Measurements from ENCODE around the gene DDIAS. TPM values are rescaled to one million over a fixed set of nuclear protein-coding genes. Genes with fewer than 3 reads are reported as not detected.
"Not testable (repeated sequence)": the region's sequence is repeated elsewhere in the genome, so short reads cannot be mapped to it uniquely, and the experiment has no call there.

DDIAS gene
- polyA plus RNA-seq, 3 donors from 2014 or later: 1.4 to 2.4 TPM; not detected in 1

DNA sequence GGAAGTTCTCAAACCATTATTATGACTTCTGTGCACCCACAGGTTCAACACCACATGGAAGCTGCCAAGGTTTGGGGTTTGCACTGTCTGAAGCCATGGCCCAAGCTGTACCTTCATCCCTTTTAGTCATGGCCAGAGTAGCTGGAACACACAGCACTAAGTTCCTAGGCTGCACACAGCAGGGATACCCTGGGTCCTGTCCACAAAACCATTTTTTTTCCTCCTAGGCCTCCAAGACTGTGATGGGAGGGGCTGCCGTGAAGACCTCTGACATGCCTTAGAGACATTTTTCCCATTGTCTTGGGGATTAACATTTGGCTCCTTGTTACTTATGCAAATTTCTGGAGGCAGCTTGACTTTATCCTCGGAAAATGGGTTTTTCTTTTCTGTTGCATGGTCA lies 42.7 kb downstream of the DDIAS start:
- Mint-ChIP-seq H3K4me3 (no peak overlapping the region), H3K9me3 (peaks cover 0 to 5% (median 0%) of the 10 kb centered on the region in 6 donors), H3K36me3 (peaks cover 4 to 15% (median 4%) of the 10 kb centered on the region in 3 donors), H3K27ac (no peak overlapping the region), H3K27me3 (ENCODE audit: low read depth in 3 of 3) (peaks cover 0 to 1% (median 0%) of the 10 kb centered on the region in 3 donors), H3K4me1 (peaks cover 9 to 31% of the 10 kb centered on the region in 2 donors)
- no peak for DNase-seq

- not testable (repeated sequence) for H3K27me3 Mint-ChIP-seq (ENCODE audit: low read depth in 3 of 3); H3K27ac Mint-ChIP-seq; H3K4me3 Mint-ChIP-seq; DNase-seq
- peaks cover 0 to 11% (median 3%) of the 10 kb centered on the region in 6 donors for H3K9me3 Mint-ChIP-seq
- peaks cover 9 to 31% of the 10 kb centered on the region in 2 donors for H3K4me1 Mint-ChIP-seq
- peaks cover 4 to 20% (median 4%) of the 10 kb centered on the region in 3 donors for H3K36me3 Mint-ChIP-seq
These were observed 43.5 kb downstream of the DDIAS start for GRCh38 chr11:82945041-82945440.

DNA sequence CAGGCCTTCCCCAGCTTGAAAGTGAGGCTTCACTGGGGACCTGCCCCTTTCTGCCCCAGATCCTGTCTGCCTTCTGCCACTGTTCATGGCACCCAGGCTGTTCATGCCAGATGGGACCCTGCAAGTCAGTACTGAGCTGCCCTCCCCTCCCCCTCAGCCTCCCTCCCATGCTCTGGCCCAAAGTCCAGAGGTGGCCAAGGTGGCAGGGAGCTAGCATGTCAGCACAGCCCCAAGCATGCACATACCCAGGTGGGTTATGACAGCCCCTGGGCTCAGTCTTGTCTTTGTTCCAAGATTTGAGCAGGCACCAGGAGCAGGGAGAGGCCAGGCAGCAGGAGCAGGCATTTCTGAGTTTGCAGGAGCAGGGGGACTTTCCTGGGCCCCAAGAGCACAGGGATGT lies 44.1 kb downstream of the DDIAS start:
- Mint-ChIP-seq H3K36me3 (peaks cover 4 to 16% (median 4%) of the 10 kb centered on the region in 3 donors), H3K4me1 (peaks cover 9 to 31% of the 10 kb centered on the region in 2 donors), H3K27me3 (ENCODE audit: low read depth in 3 of 3) (peaks cover 0 to 1% (median 0%) of the 10 kb centered on the region in 3 donors), H3K9me3 (peaks cover 5 to 16% (median 8%) of the 10 kb centered on the region in 6 donors), H3K27ac (no peak overlapping the region), H3K4me3 (no peak overlapping the region)
- DNase-seq: no peak

- Mint-ChIP-seq H3K27ac (no peak overlapping the region), H3K4me3 (no peak overlapping the region), H3K4me1 (peaks cover 2 to 17% of the 10 kb centered on the region in 2 donors), H3K27me3 (ENCODE audit: low read depth in 3 of 3) (peaks cover 0 to 7% (median 1%) of the 10 kb centered on the region in 3 donors), H3K36me3 (peaks cover 24 to 50% (median 26%) of the 10 kb centered on the region in 3 donors), H3K9me3 (peaks cover 37 to 46% (median 42%) of the 10 kb centered on the region in 6 donors)
- no peak for DNase-seq
These were observed 47.8 kb downstream of the DDIAS start for GRCh38 chr11:82949352-82949751.

DNA sequence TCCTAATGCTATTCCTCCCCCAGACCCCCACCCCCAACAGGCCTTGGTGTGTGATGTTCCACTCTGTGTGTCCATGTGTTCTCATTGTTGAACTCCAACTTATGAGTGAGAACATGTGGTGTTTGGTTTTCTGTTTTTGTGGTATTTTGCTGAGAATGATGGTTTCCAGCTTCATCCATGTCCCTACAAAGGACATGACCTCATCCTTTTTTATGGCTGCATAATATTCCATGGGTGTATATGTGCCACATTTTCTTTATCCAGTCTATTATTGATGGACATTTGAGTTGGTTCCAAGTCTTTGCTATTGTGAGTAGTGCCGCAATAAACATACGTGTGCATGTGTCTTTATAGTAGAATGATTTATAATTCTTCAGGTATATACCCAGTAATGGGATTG lies 49.0 kb downstream of the DDIAS start:
- Mint-ChIP-seq H3K36me3 (peaks cover 33 to 57% (median 35%) of the 10 kb centered on the region in 3 donors), H3K4me1 (peaks cover 12 to 21% of the 10 kb centered on the region in 2 donors), H3K9me3 (peaks cover 46 to 57% (median 52%) of the 10 kb centered on the region in 6 donors)
- not testable (repeated sequence) for H3K27me3 Mint-ChIP-seq (ENCODE audit: low read depth in 3 of 3); H3K27ac Mint-ChIP-seq; DNase-seq; H3K4me3 Mint-ChIP-seq

GRCh38 chr11:82955736-82956453 lies 54.4 kb downstream of the DDIAS start:
- Mint-ChIP-seq H3K27ac (peak overlapping the region; percentile 66 to 93 (median 90)), H3K4me3 (peak overlapping the region; percentile 27 to 76 (median 58)), H3K27me3 (ENCODE audit: low read depth in 3 of 3) (peaks cover 10 to 23% (median 12%) of the 10 kb centered on the region in 3 donors), H3K4me1 (peaks cover 58 to 72% of the 10 kb centered on the region in 2 donors), H3K9me3 (peaks cover 37 to 61% (median 54%) of the 10 kb centered on the region in 6 donors), H3K36me3 (peaks cover 40 to 55% (median 44%) of the 10 kb centered on the region in 3 donors)
- peak; percentile 81 to 85 (median 81) for DNase-seq

- Mint-ChIP-seq H3K27ac (peak overlapping the region; percentile 92 to 98 (median 94)), H3K4me1 (peaks cover 69 to 89% of the 10 kb centered on the region in 2 donors), H3K36me3 (peaks cover 10 to 25% (median 12%) of the 10 kb centered on the region in 3 donors), H3K27me3 (ENCODE audit: low read depth in 3 of 3) (peaks cover 5 to 23% (median 10%) of the 10 kb centered on the region in 3 donors), H3K4me3 (peak overlapping the region; percentile 59 to 81 (median 76)), H3K9me3 (peaks cover 8 to 21% (median 14%) of the 10 kb centered on the region in 6 donors)
- peak; percentile 77 to 79 (median 79) for DNase-seq
These were observed 58.6 kb downstream of the DDIAS start for GRCh38 chr11:82959987-82960778.

DNA sequence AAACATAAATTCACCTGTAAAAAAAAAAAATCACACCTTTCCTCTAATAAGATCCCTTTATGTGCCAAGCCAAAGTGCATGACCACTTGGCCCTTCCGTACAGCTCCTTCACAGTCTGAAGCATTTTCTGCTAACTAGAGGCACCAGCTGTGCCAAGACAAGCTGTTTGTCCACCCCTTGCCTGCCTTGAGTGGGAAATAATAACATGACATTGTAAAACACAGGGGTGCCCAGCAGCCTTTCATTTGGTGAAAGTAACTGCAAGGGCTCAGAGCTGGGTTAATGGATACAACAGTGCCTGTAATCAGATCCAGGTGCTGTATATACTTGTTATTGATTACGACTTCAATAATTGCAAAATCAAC lies 59.2 kb downstream of the DDIAS start:
- Mint-ChIP-seq H3K4me3 (peak overlapping the region; percentile 59 to 81 (median 76)), H3K27ac (peak overlapping the region; percentile 92 to 98 (median 94)), H3K36me3 (peaks cover 5 to 25% (median 6%) of the 10 kb centered on the region in 3 donors), H3K9me3 (peaks cover 2 to 15% (median 8%) of the 10 kb centered on the region in 6 donors), H3K4me1 (peaks cover 65 to 88% of the 10 kb centered on the region in 2 donors), H3K27me3 (ENCODE audit: low read depth in 3 of 3) (peaks cover 5 to 19% (median 10%) of the 10 kb centered on the region in 3 donors)
- no peak for DNase-seq

DNA sequence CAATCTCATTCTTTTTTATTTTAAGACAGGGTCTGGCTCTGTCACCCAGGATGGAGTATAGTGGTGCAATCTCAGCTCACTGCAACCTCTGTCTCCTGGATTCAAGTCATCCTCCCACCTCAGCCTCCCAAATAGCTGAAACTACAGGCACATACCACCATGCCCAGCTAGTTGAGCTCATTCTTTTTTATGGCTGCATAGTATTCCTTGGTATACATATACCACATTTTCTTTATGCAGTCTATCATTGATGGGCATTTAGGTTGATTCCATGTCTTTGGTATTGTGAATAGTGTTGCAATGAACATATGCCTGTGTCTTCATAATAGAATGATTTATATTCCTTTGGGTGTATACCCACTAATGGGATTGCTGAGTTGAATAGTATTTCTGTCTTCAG lies 60.5 kb downstream of the DDIAS start:
- peaks cover 53 to 75% of the 10 kb centered on the region in 2 donors for H3K4me1 Mint-ChIP-seq
- H3K27me3 Mint-ChIP-seq (ENCODE audit: low read depth in 3 of 3); H3K9me3 Mint-ChIP-seq; DNase-seq: not testable (repeated sequence)
- peak overlapping the region in 2 of 5 donors; percentile 7 to 23 for H3K4me3 Mint-ChIP-seq
- peak overlapping the region; percentile 48 to 92 (median 72) for H3K27ac Mint-ChIP-seq
- H3K36me3 Mint-ChIP-seq: peaks cover 4 to 25% (median 4%) of the 10 kb centered on the region in 3 donors

- H3K4me3 Mint-ChIP-seq: no peak overlapping the region
- peaks cover 0 to 19% (median 0%) of the 10 kb centered on the region in 3 donors for H3K36me3 Mint-ChIP-seq
- peaks cover 25 to 41% of the 10 kb centered on the region in 2 donors for H3K4me1 Mint-ChIP-seq
- no peak overlapping the region for H3K27ac Mint-ChIP-seq
- no peak for DNase-seq
- H3K9me3 Mint-ChIP-seq: peaks cover 0 to 1% (median 0%) of the 10 kb centered on the region in 6 donors
- peaks cover 0 to 5% (median 2%) of the 10 kb centered on the region in 3 donors for H3K27me3 Mint-ChIP-seq (ENCODE audit: low read depth in 3 of 3)
These were observed 65.8 kb downstream of the DDIAS start for GRCh38 chr11:82967381-82967780.

GRCh38 chr11:82969811-82970210 lies 68.3 kb downstream of the DDIAS start:
- no peak for DNase-seq
- H3K36me3 Mint-ChIP-seq: peaks cover 0 to 9% (median 0%) of the 10 kb centered on the region in 3 donors
- peaks cover 24% of the 10 kb centered on the region in 2 donors for H3K4me1 Mint-ChIP-seq
- peaks cover 0 to 5% (median 2%) of the 10 kb centered on the region in 3 donors for H3K27me3 Mint-ChIP-seq (ENCODE audit: low read depth in 3 of 3)
- H3K9me3 Mint-ChIP-seq: peaks cover 0 to 1% (median 0%) of the 10 kb centered on the region in 6 donors
- H3K4me3 Mint-ChIP-seq: peak overlapping the region in 1 of 5 donors; percentile 25
- peak overlapping the region in 1 of 6 donors; percentile 39 for H3K27ac Mint-ChIP-seq

- Mint-ChIP-seq H3K4me1 (peaks cover 23 to 25% of the 10 kb centered on the region in 2 donors), H3K4me3 (peak overlapping the region in 2 of 5 donors; percentile 25 to 33), H3K27ac (peak overlapping the region in 1 of 6 donors; percentile 84)
- H3K9me3 Mint-ChIP-seq; DNase-seq; H3K36me3 Mint-ChIP-seq; H3K27me3 Mint-ChIP-seq (ENCODE audit: low read depth in 3 of 3): not testable (repeated sequence)
These were observed 69.1 kb downstream of the DDIAS start for GRCh38 chr11:82970507-82971083.

DNA sequence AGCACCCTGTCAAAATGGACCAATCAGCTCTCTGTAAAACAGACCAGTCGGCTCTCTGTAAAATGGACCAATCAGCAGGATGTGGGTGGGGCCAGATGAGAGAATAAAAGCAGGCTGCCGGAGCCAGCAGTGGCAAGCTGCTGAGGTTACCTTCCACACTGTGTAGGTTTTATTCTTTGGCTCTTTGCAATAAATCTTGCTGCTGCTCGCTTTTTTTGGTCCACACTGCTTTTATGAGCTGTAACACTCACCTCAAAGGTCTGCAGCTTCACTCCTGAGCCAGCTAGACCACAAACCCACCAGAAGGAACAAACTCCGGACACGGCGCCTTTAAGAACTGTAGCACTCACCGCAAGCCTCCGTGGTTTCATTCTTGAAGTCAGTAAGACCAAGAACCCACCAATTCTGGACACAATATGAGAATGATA lies 70.0 kb downstream of the DDIAS start:
- peak overlapping the region; percentile 81 to 94 (median 90) for H3K4me3 Mint-ChIP-seq
- DNase-seq: peak; percentile 61 to 73 (median 67)
- H3K36me3 Mint-ChIP-seq; H3K27me3 Mint-ChIP-seq (ENCODE audit: low read depth in 3 of 3); H3K9me3 Mint-ChIP-seq: not testable (repeated sequence)
- H3K27ac Mint-ChIP-seq: peak overlapping the region; percentile 81 to 92 (median 84)
- H3K4me1 Mint-ChIP-seq: peaks cover 32 to 34% of the 10 kb centered on the region in 2 donors

Measured in immature natural killer cell (primary cell).